A549 treated with GW870086 at 1 μM for 4 hours (cell line): Measurements from ENCODE around the gene IGSF11. TPM values are rescaled to one million over a fixed set of nuclear protein-coding genes. Genes with fewer than 3 reads are reported as not detected.

Experiments
- total RNA-seq: library from RNA; stranded (reverse); fragments of 200-300 nt; extraction: Qiagen RNA extraction; gene quantifications from 5 replicates; pipeline ENCODE4 v1.2.3, GENCODE V29; 2022; ENCODE audit warnings: low read depth

IGSF11 gene, protein sequence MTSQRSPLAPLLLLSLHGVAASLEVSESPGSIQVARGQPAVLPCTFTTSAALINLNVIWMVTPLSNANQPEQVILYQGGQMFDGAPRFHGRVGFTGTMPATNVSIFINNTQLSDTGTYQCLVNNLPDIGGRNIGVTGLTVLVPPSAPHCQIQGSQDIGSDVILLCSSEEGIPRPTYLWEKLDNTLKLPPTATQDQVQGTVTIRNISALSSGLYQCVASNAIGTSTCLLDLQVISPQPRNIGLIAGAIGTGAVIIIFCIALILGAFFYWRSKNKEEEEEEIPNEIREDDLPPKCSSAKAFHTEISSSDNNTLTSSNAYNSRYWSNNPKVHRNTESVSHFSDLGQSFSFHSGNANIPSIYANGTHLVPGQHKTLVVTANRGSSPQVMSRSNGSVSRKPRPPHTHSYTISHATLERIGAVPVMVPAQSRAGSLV
- total RNA-seq, result 3.8 to 5.6 TPM (median 4.9 TPM) in 5 replicates

DNA sequence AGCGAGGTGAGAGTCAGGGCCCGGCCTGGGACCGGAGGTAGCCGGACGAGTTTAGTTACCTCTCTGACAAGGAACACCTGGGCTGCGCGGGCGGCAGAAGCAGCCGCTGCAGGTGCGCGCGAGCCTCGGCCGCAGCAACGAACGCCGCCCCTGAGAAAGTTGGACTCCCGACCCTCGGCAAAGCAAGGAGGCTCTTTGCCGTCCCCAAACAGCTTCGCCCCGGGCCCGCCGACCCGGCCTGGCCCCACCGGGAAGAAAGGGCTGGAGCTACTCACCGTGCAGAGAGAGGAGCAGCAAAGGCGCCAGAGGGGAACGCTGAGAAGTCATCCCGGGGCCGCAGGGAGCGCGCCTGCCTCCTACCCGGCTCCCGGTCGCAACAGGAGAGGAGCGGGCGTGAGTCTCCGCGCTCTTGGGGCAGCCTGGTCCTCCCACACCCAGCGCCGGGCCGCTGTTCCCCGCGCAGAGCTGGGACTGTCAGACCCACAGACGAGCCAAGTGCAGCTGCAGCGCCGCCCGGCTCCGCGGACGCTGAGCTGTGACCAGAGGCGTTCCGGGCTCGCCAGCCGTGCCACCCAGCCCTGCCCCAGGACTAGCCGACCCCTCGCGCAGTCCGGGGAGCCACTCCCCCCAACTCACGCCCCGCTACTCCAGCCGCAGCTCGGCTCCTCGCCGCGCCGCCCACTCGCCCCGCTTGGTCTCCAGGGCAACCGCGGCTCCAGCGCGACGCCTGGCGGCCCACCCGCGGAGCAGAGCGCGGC, at the start of gene IGSF11:
IGSF11 (minus strand) TSS at position 591 of the 758 bp plus-strand sequence; CDS start at position 327, 264 bp downstream.

Other genes starting within 250 kb of the IGSF11 start
- gene TEX55, start 111.3 kb upstream of the IGSF11 start, total RNA-seq, result not detected in 5 replicates
- gene UPK1B, start 138.8 kb upstream of the IGSF11 start, total RNA-seq, result 9.3 to 14.5 TPM (median 12.9 TPM) in 5 replicates
- gene B4GALT4, start 206.0 kb upstream of the IGSF11 start, total RNA-seq, result 88.3 to 123 TPM (median 119 TPM) in 5 replicates